Activated effector memory CD4-positive, alpha-beta T cell treated with Interleukin-2 at 50 U/mL for 16 hours (primary cell): Measurements from ENCODE around the gene WBP4.
"Not testable (repeated sequence)": the region's sequence is repeated elsewhere in the genome, so short reads cannot be mapped to it uniquely, and the experiment has no call there.

Experiments
- DNase-seq: peaks from one replicate; pipeline ENCODE4 v3.0.0-alpha.2; 2020

WBP4 gene

DNA sequence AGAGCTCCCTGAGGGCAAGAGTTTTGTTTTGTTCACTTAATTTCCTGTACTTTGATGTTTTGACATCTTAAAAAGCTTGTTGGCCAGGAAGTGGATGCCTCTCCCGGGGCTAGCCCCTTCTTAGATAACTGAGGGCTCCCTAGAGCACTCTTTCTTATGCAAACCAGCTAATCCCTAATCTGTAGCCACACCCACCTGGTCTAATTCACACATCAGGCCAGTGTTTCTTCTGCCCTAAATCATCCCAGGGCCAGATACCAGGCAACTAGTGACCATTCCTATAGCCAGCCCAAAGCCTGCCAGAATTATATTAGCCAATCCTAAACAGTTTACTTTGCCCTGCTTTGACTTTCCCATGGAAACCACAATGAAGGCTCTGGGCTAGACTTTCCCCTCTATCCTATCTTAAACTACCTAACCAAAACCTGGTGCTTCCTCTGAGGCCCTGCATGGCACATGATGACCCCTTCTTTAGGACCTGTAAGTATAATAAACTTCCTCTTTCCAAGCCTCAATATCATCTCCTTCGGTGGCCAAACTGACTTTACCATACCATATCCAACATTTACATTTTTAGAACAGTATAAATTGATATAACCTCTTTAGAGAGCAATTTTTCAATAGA, 24.8 kb downstream of the WBP4 start:
- no peak for DNase-seq

DNA sequence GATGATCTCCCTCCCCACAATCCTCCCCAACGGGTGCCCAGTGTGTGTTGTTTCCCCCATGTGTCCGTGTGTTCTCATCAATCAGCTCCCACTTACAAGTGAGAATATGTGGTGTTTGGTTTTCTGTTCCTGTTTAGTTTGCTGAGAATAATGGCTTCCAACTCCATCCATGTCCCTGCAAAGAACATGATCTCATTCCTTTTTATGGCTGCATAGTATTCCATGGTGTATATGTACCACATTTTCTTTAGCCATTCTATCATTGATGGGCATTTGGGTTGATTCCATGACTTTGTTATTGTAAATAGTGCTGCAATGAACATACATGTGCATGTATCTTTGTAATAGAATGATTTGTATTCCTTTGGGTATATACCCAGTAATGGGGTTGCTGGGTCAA, 34.4 kb downstream of the WBP4 start:
- DNase-seq: not testable (repeated sequence)

DNA sequence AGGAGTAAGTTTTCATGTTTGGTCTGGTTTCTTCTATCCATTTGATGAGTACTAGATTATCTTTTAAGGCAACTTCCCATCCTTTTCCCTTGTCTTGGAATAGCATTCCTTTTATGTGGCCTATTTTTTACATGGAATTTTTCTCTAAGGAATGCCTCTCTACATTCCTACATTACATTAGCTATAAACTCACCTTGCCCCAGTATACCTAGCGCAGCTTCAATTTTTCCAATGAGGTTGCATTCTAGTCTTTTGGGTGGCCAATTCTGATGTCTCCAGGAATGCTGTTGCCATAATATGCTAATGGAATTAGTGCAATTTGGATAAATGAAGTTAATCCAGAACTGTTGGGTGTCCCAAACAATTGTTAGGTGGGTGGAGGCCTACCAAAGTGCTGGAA, 37.5 kb downstream of the WBP4 start:
- DNase-seq: no peak

DNA sequence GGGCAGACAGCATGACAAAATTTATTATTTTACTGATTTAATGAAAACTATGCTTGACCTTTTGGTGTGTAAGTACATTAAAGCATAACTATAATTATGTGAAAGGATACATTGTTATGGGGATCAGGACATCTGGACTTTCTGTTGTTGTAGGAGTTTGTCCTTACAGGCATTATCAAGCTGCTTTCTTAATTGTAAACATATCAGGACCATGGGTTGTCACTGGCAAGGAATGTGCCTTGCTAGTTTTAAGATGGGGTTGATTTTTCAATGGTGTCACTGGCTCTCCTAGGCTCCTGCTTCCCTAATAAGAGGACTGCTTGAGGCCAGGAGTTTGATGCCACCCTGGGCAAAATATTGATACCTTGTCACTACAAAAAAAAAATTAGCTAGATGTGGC, 38.7 kb downstream of the WBP4 start:
- DNase-seq: no peak

DNA sequence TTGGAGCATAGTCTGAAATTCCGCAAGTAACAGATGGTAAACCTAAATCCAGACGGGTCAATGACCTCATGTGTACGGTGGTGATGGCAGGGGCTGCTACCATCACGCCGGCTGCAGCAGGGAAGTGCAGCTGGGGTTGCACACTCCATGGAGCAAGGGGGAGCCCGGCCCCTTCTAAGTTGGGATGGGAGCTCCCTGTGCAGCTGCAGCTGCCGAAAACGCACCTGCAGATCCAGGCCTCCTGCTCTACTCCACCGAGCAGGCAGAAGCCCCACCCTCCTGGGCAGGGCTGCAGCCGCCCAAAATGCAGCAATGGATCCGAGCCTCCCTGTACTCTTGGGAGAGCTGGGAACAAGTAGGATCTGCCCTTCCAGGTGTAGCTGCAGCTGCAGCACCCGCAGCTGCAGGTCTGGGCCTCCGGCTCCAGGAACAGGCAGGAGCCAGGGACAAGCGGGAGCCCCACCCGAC, 45.8 kb downstream of the WBP4 start:
- DNase-seq: no peak

DNA sequence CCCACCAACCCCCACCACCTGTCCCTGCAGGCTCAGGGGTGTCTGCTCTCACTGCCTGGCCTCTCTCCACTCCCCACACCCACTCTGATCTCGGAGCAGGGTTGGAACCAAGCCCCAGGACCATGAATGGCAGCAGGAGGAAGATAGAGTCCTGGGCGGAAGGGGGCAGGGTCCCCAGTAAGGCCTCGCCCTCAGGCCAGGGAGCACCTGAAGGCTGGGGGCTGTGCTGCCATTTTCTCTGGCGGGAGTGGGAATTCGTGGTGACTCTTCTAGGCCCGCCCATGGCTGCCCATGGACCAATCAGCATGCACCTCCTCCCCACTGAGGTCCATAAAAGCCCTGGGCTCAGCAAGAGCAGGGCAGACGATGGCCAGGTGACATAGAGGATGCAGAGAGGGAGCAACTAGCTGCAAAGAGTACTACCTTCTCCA, 46.3 kb downstream of the WBP4 start:
- DNase-seq: no peak

DNA sequence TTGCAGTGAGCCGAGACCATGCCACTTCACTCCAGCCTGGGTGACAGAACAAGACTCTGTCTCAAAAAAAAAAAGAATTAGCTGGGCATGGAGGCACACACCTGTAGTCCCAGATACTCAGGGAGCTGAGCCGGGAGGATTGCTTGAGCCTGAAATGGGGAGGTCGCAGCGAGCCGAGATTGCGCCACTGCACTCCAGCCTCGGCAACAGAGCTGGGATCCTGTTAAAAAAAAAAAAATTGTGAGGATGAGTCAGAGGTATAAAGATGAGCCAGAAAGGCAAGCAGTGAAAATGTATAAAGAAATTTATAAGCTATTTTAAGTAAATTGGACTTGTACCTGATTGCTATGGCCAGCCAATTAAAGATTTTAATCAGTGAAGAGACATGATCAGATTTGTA, 50.1 kb downstream of the WBP4 start:
- DNase-seq: no peak

DNA sequence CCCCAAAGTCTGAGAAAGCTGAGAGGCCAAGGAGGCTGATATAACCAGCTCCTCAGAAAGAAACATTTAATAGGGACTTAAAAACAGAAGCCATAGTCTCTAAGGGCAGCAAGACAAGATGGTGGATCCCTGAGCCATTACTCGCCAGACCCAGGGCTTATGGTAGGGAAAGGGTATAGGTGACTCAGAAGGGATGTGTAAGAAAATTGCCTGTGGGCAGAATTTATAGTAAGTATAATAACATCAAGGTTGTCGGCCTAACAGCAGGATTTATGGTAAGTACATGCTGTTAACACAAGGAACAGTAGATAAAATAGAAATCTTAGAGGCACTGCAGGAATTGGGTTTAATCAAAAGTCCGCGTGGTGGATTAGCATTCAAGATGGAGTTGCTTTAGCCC, 56.6 kb downstream of the WBP4 start:
- no peak for DNase-seq

DNA sequence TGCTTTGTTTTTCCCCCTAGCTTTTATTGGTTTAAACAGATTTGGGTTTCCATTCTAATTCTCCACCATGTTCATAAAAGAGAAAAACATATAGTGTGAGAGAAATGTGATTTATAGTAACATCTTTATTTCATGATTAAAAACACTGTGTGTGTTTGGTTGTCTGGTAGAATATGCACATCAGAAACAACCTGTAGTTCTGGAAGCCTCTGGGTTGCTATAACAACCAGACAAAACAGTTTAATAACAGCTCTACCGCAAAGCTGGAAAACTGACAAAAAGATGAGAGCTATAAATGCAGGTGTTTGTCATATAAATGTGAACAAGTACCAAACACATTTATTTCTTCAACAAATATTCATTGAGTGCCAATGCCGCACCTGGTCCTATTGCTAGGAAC, 61.5 kb downstream of the WBP4 start:
- DNase-seq: no peak

DNA sequence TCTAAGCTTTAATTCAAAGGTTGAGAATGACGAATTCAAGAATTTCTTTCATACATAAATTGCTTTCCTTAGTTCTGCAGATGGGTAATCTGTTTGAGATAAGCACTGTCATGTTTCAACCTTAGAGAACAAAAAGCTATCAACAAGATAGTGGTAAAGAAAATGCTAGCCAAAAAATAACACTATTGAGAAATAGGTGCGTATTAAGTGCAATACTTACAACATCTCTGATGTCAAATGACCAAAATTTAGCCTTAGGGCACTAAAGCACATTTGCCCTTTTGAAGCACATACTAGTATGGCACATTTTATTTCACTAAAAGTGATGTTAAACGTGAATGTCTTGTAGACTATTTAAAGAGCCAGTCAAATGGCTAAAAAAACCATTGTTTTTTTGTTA, 66.4 kb downstream of the WBP4 start:
- no peak for DNase-seq

DNA sequence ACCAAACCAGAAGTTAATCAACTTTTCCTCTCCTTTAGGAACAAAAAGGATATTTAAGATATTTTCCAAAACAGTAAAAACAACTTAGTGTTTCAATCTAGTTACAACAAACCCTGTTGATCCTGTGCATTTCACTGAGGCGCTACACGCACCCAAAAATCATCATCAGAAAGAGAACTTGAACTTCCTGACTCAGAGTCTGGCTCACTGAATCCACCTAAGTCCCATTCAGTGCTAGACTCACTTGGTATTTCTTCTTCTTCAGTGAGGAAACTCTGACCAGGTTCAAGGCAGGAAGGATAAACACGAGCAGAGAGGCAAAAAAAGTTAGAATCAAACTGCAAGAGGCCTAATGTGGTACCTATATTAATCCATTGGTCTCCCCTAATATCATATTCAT, 69.0 kb downstream of the WBP4 start:
- no peak for DNase-seq

DNA sequence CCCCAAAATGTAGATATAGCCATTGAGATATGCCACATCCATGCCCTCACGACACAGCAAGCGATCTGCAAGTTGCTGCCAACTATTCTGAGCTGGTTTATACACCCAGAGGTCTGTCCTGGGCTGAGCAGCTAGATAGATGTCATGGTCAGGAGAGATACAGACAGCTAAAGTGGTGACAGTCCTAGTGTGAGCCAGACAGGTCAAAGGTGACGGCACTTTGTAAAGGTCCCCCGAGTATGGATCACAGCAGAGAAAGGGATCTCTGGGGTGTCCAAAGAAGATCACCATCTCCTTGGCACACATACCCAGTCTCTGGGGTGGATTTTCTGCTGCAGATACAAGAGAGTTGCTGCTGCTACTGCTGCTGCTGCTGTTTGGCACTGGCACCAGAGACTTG, 69.9 kb downstream of the WBP4 start:
- DNase-seq: not testable (repeated sequence)

DNA sequence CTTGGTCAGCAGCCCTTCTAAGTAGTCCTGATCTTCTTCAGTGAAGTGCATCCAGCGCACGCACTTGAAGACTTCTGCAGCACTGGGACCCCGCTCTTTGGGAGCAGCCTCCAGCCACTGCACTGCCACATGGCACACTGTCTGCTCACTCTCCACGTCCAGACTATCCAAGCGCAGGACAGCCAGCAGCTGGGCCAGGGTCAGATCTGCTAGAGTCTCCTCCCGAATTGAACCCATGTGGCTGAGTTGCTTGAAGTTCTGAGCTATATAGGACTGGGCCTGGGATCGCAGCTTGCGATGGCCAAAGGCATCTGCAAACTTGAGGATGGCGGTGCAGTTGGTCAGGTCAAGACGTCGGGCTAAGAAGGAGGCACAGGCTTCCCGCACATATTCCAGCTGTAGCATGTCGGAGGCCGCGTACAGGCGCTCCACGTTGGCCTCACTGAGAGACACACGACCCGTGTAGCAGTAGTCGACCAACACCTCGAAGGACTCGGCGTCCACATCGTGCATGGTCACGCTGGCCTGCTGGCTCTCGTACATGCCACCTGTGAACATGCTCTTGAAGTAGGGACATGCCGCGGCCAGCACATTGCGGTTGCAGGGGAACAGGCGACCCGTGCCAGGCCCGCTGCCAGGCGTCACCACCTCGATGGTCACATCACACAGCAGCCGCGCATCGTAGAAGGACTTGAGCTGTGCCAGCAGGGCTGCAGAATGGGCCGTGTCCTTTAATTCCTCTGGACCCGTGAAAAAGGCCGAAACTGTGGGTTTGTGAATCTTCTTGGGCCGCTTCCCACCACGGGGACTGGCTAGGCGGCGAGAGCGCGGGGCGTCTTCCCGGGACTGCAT, 70.6 kb downstream of the WBP4 start:
- DNase-seq: not testable (repeated sequence)

DNA sequence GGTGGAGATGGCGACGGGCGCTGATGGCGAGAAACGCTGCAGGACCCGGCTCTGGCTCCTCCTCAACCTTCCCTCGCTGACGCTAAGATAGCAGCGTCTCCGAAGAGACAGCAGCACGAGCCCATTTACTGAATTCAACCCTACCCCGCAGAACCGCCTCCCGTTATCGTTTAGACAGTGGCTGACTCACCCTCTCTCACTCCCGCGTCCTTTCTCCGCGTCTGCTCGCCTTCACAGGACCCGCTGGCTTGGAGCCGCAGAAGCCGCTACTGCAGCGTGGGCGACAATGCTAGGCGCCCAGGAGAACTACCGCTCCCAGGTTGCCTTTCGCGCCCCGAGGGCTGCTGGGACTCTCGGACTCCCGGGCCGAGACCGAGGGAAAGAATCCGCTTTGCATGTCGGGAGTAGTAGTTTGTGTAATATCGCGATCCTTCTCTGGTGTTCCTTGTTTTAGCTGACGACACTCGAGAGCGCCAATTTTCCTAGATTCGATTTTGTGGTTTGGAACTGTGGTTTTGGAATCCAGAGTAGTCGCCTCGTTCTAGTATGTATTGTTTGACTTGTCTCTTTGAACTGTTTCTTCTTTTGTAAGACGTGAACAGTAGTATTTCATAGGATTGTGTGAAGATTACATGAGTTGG, 71.3 kb downstream of the WBP4 start, which contains the start of gene KBTBD6:
TSS of gene KBTBD6 (minus strand) at position 291 of the 641 bp plus-strand sequence. CDS start 291 bp downstream, outside the sequence.
- DNase-seq: peak; percentile 87
